Gastrocnemius medialis (tissue), 4 donors: ENCODE results near the gene BIVM. TPM values are rescaled to one million over a fixed set of nuclear protein-coding genes. Genes with fewer than 3 reads are reported as not detected.

Source experiments
- ATAC-seq, 2 donors: fragments of 150-250 bp; one replicate each; pipeline ENCODE4 v1.9.1; 2016
- DNase-seq, 2 donors: peaks; one replicate each; pipeline ENCODE4 v3.0.0-alpha.2; 2019
- H3K27ac ChIP-seq, 4 donors: fragments of 200-600 bp; sonication (generic); 1 replicate in 1 of 4; 2 replicates in 3 of 4; pipeline ENCODE4 v1.5.1; 2016 to 2018; ENCODE audit warnings: mild to moderate bottlenecking in 2 of 4, moderate library complexity in 1 of 4
- H3K27me3 ChIP-seq, 3 donors: fragments of 200-600 bp; sonication (generic) in 2 of 3; 1 replicate in 1 of 3; 2 replicates in 2 of 3; pipeline versions ENCODE4 v1.5.1 to v1.6.0; 2016 to 2019; ENCODE audit warnings: mild to moderate bottlenecking in 1 of 3, moderate library complexity in 1 of 3
- H3K36me3 ChIP-seq, 2 donors: fragments of 200-600 bp; sonication (generic) in 1 of 2; one replicate each; pipeline ENCODE4 v1.5.1; 2017 to 2018
- H3K4me1 ChIP-seq, 2 donors: fragments of 200-600 bp; sonication (generic) in 1 of 2; one replicate each; pipeline ENCODE4 v1.5.1; 2016 to 2017; ENCODE audit warnings: mild to moderate bottlenecking in 2 of 2
- H3K4me3 ChIP-seq, 4 donors: fragments of 200-600 bp; sonication (generic) in 3 of 4; 1 replicate in 1 of 4; 2 replicates in 3 of 4; pipeline ENCODE4 v1.5.1; 2016 to 2019; ENCODE audit warnings: mild to moderate bottlenecking in 2 of 4
- H3K9me3 ChIP-seq, 3 donors: fragments of 200-600 bp; sonication (generic) in 2 of 3; 1 replicate in 1 of 3; 2 replicates in 2 of 3; pipeline ENCODE4 v1.5.1; 2016 to 2019
- POLR2A ChIP-seq, 2 donors: fragments of 450-650 bp; IDR thresholded peaks; one replicate each; pipeline ENCODE4 v1.6.1; 2017; ENCODE audit warnings: antibody characterized with exemption in 2 of 2, mild to moderate bottlenecking in 2 of 2, moderate library complexity in 2 of 2
- in situ Hi-C, 4 donors: fragments of 200-750 bp; cut with MboI; loops; one replicate each; pipeline versions ENCODE4 v1.15.0 to v1.8.0; 2017; ENCODE audit warnings: low sequenced_read_pairs in 4 of 4
- intact Hi-C: fragments of 100-400 bp; cut with DNase I; formaldehyde crosslinking; loops from one replicate; pipeline ENCODE4 v1.15.1; 2023; ENCODE audit warnings: low total_unique reads
- total RNA-seq, 4 donors: library from RNA; depleted of rRNA; stranded (reverse); fragments of >200 nt; gene quantifications; one replicate each; pipeline versions ENCODE4 v1.1.0 to v1.2.3, GENCODE V29; 2016
- TF ChIP-seq, protein P1 (sequence below), 5 experiments: fragments of 450-650 bp in 3 of 5; fragments of 200-600 bp in 2 of 5; sonication (generic) in 2 of 5; IDR thresholded peaks in 4 of 5; conservative IDR thresholded peaks in 1 of 5; 1 replicate in 4 of 5; 2 replicates in 1 of 5; pipeline ENCODE4 v1.5.1; 2016 to 2019; ENCODE audit warnings: antibody characterized with exemption in 5 of 5, mild to moderate bottlenecking in 3 of 5, moderate library complexity in 3 of 5

BIVM gene
- total RNA-seq, 4 donors from 2014 or later, result 14.2 to 25.1 (median 21.1) TPM

DNA sequence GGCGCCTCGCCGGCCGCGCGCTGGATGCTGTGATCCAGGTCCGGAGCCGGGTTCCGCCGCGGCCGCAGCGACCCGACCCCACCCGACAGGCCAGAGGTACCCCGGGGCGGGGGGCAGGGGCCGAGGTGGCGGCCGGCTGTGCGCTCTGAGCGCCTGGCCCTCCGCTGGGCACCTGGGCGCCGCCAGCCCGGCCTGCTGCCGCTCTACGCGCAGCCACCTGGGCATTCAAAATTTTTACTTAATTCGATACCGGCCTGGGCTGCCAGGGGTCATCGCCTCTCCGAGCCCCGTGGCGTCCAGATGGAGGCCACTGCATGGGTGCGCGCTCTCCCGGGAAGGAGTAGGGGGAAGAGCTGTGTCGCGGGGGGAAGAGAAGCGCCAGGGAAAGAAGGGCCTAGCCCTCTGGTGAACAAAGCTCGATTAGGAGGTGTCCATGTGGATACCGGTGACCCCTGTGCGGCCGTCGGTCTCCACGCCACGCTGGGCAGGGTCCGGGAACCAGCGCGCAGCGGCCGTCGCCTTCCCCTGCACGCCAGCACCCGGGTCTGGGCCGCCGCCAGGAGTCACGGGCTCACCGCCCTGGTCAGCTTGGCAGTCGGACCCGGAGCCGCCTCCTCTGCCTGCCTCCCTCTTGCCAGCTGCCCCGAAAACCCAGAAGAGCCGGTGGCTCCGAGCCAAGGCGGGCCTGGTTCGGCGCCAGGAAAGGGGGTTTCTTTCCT is 666 bp downstream of the BIVM start:
- no peaks in the 10 kb centered on the region for H3K36me3 ChIP-seq

DNA sequence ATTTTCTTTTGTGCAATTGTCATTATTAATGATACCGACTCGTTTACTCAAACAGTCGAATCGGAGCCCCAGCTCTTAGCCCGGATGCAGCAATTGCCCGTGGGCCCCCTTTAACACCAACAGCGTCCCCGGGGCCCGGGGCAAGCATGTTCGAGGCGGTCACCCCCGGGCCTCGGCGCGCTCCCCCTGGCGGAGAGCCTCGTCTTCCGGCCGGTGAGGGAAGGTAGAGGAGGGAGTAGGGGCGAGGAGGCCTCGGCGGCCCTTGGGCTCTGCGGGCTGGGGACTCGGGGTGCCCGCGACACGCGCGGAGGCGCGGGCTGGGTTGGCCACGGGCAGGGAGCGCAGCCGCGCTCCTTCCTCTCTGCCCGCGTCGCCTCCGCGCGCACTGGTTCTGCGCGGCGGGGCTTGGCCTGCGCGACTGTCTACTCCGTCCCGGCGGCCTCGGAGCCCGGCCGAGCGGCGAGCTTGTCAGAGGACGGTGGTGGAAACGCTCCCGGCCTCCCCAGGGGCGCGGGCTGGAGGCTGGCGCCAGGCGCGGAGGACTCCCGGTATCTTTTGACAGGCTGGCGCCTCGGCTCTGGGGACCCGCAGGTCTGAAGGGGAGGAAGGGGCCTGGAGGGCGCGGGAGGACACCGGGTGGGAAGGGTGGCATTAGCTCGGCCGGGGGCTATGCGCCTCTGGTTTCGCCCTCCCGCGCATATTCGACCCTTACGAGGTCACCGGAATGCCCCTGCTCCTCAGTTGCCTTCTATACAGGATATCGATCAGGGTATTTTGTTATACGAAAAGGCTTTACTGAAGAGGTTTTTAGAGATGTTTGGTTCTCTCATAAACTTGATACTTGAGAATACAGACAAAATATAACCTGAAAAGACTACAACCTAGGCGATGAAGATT is 1.5 kb downstream of the BIVM start:
- ATAC-seq (peak; percentile 75 to 83), DNase-seq (peak; percentile 57 to 77)
- H3K4me3 ChIP-seq, result peak overlapping the region; percentile 68 to 87 (median 78)
- H3K27me3 ChIP-seq, result no peaks in the 10 kb centered on the region
- intact Hi-C loops (loop anchor here (1.0 to 5.0 kb wide), 3 partner anchors 73 to 220 kb away; no protein-coding TSS in a partner anchor), in situ Hi-C loops (no loop called here)
- peak overlapping the region; percentile 75 to 91 (median 89) for H3K27ac ChIP-seq
- no peaks in the 10 kb centered on the region for H3K9me3 ChIP-seq
- H3K36me3 ChIP-seq, result no peaks in the 10 kb centered on the region
- TF ChIP-seq, protein P1, sequence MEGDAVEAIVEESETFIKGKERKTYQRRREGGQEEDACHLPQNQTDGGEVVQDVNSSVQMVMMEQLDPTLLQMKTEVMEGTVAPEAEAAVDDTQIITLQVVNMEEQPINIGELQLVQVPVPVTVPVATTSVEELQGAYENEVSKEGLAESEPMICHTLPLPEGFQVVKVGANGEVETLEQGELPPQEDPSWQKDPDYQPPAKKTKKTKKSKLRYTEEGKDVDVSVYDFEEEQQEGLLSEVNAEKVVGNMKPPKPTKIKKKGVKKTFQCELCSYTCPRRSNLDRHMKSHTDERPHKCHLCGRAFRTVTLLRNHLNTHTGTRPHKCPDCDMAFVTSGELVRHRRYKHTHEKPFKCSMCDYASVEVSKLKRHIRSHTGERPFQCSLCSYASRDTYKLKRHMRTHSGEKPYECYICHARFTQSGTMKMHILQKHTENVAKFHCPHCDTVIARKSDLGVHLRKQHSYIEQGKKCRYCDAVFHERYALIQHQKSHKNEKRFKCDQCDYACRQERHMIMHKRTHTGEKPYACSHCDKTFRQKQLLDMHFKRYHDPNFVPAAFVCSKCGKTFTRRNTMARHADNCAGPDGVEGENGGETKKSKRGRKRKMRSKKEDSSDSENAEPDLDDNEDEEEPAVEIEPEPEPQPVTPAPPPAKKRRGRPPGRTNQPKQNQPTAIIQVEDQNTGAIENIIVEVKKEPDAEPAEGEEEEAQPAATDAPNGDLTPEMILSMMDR (IDR thresholded peaks at IDR 0.05 in 4 of 5, conservative IDR thresholded peaks at IDR 0.05 in 1 of 5), result peak; percentile 63 to 82 (median 76)
- TF ChIP-seq POLR2A (IDR thresholded peaks at IDR 0.05), result no peak
- H3K4me1 ChIP-seq, result peaks cover 25 to 29% of the 10 kb centered on the region in 2 donors

More for the DNA sequence above, 666 bp downstream of the BIVM start:
- Histone ChIP-seq H3K9me3 (no peaks in the 10 kb centered on the region), H3K4me1 (peaks cover 25 to 29% of the 10 kb centered on the region in 2 donors), H3K27ac (peak overlapping the region; percentile 75 to 91 (median 89)), H3K4me3 (peak overlapping the region; percentile 68 to 87 (median 78)), H3K27me3 (no peaks in the 10 kb centered on the region)
- DNase-seq (peak; percentile 4 to 23), ATAC-seq (peak; percentile 33 to 42)
- intact Hi-C loops (loop anchor here (1.0 to 5.0 kb wide), 5 partner anchors 26 to 219 kb away; partner anchors contain the start of gene TEX30), in situ Hi-C loops (no loop called here)
- no peak for TF ChIP-seq POLR2A (IDR thresholded peaks at IDR 0.05)
- TF ChIP-seq, protein P1 (IDR thresholded peaks at IDR 0.05 in 4 of 5, conservative IDR thresholded peaks at IDR 0.05 in 1 of 5), result no peak

DNA sequence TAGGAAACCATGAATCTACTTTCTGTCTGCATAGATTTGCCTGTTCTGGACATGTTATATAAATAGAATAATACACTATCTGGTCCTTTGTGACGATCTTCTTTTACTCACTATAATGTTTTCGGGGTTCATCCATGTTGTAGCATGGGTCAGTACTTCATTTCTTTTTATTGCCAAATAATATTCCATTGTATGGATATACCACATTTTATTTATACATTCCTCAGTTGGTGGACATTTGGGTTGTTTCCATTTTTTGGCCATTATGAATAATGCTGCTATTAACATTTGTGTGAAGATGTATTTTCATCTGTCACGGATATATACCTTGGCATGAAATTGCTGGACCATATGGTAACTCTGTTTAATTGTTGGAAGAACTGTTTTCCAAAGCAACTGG is 6.8 kb downstream of the BIVM start:
- Histone ChIP-seq H3K4me1 (peaks cover 21 to 29% of the 10 kb centered on the region in 2 donors), H3K9me3 (no peaks in the 10 kb centered on the region), H3K27ac (no peak overlapping the region), H3K4me3 (no peak overlapping the region), H3K36me3 (peaks cover 0 to 8% of the 10 kb centered on the region in 2 donors), H3K27me3 (no peaks in the 10 kb centered on the region)
- intact Hi-C loops, result no loop called here
- ATAC-seq (no peak), DNase-seq (no peak)
- TF ChIP-seq, protein P1 (IDR thresholded peaks at IDR 0.05 in 4 of 5, conservative IDR thresholded peaks at IDR 0.05 in 1 of 5), result no peak
- TF ChIP-seq POLR2A (IDR thresholded peaks at IDR 0.05), result no peak
- in situ Hi-C loops, result no loop called here

DNA sequence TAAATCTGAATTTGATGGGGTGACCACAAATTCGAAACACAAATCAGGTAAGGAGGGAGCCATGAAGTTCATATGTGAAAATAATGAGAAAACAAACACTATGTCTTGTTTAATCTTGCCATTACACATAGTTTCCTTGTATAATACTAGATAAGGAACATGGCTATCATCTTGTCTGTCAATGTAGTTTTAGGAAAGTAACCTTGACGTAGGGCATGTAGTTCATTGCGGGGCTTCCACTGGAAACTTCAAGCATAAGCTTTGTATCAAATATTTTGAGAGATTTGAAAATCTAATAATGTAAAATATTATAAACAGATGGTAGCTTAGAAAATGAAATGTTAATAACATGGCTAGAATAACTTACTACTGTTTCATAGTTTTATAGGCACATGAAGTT is 8.8 kb downstream of the BIVM start:
- no peaks in the 10 kb centered on the region for H3K9me3 ChIP-seq
- intact Hi-C loops, result no loop called here
- no peak for TF ChIP-seq POLR2A (IDR thresholded peaks at IDR 0.05)
- TF ChIP-seq, protein P1 (IDR thresholded peaks at IDR 0.05 in 4 of 5, conservative IDR thresholded peaks at IDR 0.05 in 1 of 5), result no peak
- ATAC-seq, result no peak
- no peak overlapping the region for H3K4me3 ChIP-seq
- H3K36me3 ChIP-seq, result peaks cover 0 to 22% of the 10 kb centered on the region in 2 donors
- in situ Hi-C loops, result no loop called here
- DNase-seq, result no peak
- H3K27ac ChIP-seq, result no peak overlapping the region
- no peaks in the 10 kb centered on the region for H3K27me3 ChIP-seq
- H3K4me1 ChIP-seq, result peaks cover 10 to 13% of the 10 kb centered on the region in 2 donors
